ENCODE data around the gene CDC42BPA. TPM values are rescaled to one million over a fixed set of nuclear protein-coding genes. Genes with fewer than 3 reads are reported as not detected.

The CDC42BPA gene
- total RNA-seq, 1 donor from 2014 or later, result 95.7 TPM

- Mint-ChIP-seq H3K4me3 (ENCODE audit: unreplicated experiment) (no peak overlapping the region), H3K27ac (ENCODE audit: unreplicated experiment) (no peak overlapping the region), H3K36me3 (ENCODE audit: unreplicated experiment) (peaks cover 3% of the 10 kb centered on the region), H3K9me3 (ENCODE audit: unreplicated experiment) (no peaks in the 10 kb centered on the region), H3K4me1 (ENCODE audit: unreplicated experiment) (peaks cover 23% of the 10 kb centered on the region), H3K27me3 (ENCODE audit: unreplicated experiment) (no peaks in the 10 kb centered on the region)
- DNase-seq (ENCODE audit: extremely low spot score, unreplicated experiment), result no peak
- peak; percentile 11 for TF ChIP-seq CTCF (IDR thresholded peaks at IDR 0.05)
Observed at GRCh38 chr1:227257964-227258363, 60.3 kb downstream of the CDC42BPA start.

- no peaks in the 10 kb centered on the region for H3K27me3 Mint-ChIP-seq (ENCODE audit: unreplicated experiment)
- TF ChIP-seq CTCF (IDR thresholded peaks at IDR 0.05), result no peak
- no peak overlapping the region for H3K4me3 Mint-ChIP-seq (ENCODE audit: unreplicated experiment)
- peaks cover 8% of the 10 kb centered on the region for H3K36me3 Mint-ChIP-seq (ENCODE audit: unreplicated experiment)
- peaks cover 15% of the 10 kb centered on the region for H3K4me1 Mint-ChIP-seq (ENCODE audit: unreplicated experiment)
- H3K9me3 Mint-ChIP-seq (ENCODE audit: unreplicated experiment), result no peaks in the 10 kb centered on the region
- H3K27ac Mint-ChIP-seq (ENCODE audit: unreplicated experiment), result no peak overlapping the region
- no peak for DNase-seq (ENCODE audit: extremely low spot score, unreplicated experiment)
Observed at GRCh38 chr1:227255086-227255732, 63.1 kb downstream of the CDC42BPA start.

GRCh38 chr1:227253065-227253464 is 65.2 kb downstream of the CDC42BPA start:
- TF ChIP-seq CTCF (IDR thresholded peaks at IDR 0.05), result no peak
- no peak overlapping the region for H3K27ac Mint-ChIP-seq (ENCODE audit: unreplicated experiment)

GRCh38 chr1:227245613-227246320 is 72.5 kb downstream of the CDC42BPA start:
- no peaks in the 10 kb centered on the region for H3K27me3 Mint-ChIP-seq (ENCODE audit: unreplicated experiment)
- DNase-seq (ENCODE audit: extremely low spot score, unreplicated experiment), result no peak

More at GRCh38 chr1:227253065-227253464, 65.2 kb downstream of the CDC42BPA start:
- DNase-seq (ENCODE audit: extremely low spot score, unreplicated experiment), result no peak
- Mint-ChIP-seq H3K27me3 (ENCODE audit: unreplicated experiment) (no peaks in the 10 kb centered on the region), H3K9me3 (ENCODE audit: unreplicated experiment) (peaks cover 5% of the 10 kb centered on the region), H3K36me3 (ENCODE audit: unreplicated experiment) (peaks cover 17% of the 10 kb centered on the region), H3K4me1 (ENCODE audit: unreplicated experiment) (peaks cover 20% of the 10 kb centered on the region), H3K4me3 (ENCODE audit: unreplicated experiment) (no peak overlapping the region)

More at GRCh38 chr1:227245613-227246320, 72.5 kb downstream of the CDC42BPA start:
- Mint-ChIP-seq H3K36me3 (ENCODE audit: unreplicated experiment) (peaks cover 22% of the 10 kb centered on the region), H3K27ac (ENCODE audit: unreplicated experiment) (no peak overlapping the region), H3K9me3 (ENCODE audit: unreplicated experiment) (peaks cover 8% of the 10 kb centered on the region), H3K4me3 (ENCODE audit: unreplicated experiment) (no peak overlapping the region), H3K4me1 (ENCODE audit: unreplicated experiment) (peaks cover 35% of the 10 kb centered on the region)
- no peak for TF ChIP-seq CTCF (IDR thresholded peaks at IDR 0.05)

All from osteocyte (in vitro differentiated cells).